GM15510 (cell line): ENCODE data around the gene ARHGAP24.

ENCODE experiments used
- POLR2A ChIP-seq: IDR thresholded peaks from 3 replicates; pipeline ENCODE4 v1.6.1; 2011; ENCODE audit warnings: borderline replicate concordance; ENCODE audit not compliant: insufficient read length; ENCODE audit errors: extremely low read depth

Gene ARHGAP24

DNA sequence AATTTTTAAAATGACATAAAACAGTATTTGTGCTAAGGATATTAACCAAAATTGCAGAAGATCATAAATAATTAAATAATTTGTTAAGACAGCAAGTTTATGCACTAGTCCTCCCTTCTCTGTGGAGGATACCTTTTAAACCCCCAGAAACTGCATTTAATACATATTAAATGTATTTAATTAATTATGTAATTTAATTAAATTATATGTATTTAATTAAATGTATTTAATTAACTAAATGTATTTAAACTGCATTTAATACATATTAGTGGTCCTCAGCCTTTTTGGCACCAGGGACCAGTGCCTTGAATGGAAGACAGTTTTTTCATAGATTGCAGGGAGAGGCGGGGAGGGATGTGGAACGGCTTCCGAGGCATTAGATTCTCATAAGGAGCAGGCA lies 404.6 kb downstream of the ARHGAP24 start:
- no peak for TF ChIP-seq POLR2A

GRCh38 chr4:85883180-85883579 lies 408.2 kb downstream of the ARHGAP24 start:
- no peak for TF ChIP-seq POLR2A

- TF ChIP-seq POLR2A = no peak
Observed at GRCh38 chr4:85884251-85884650, 409.3 kb downstream of the ARHGAP24 start.

- no peak for TF ChIP-seq POLR2A
Observed at GRCh38 chr4:85886665-85887064, 411.7 kb downstream of the ARHGAP24 start.

GRCh38 chr4:85889314-85889713 lies 414.4 kb downstream of the ARHGAP24 start:
- no peak for TF ChIP-seq POLR2A

DNA sequence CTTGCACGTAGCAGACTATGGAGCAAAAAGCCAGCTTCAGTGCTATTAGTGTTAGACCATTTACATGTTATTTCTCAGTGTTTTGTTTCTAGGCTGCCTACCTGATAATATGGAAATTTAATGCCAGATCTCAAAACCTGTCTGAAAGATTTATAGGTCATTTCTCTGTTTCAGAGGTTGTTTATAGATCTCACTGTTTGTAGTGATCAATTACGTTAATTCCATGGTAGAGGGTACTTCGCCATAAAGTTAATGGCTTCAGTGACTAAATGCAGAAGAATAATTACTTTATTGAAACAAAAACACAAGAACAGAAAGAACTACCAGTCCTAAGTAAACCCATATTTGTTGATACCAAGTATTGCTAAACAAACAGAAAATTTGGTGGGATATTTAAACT lies 420.8 kb downstream of the ARHGAP24 start:
- no peak for TF ChIP-seq POLR2A

DNA sequence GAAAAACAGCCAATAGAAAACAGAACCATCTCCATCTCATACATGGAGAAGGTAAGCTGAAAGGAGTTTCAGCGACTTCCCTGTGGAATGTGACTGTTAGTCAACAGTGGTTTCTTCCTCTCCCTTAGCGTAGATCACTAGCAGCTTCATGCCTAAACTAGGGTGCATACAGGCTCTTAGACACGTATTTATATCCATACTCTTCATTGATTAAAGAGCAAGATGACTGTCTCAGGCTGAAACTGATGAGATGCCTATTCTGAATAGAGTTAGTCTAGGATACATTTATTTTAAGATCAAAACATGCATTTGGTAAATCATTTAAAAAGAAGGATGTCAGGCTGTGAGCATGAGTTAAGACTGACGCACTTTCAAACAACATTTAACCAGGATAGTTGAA lies 423.3 kb downstream of the ARHGAP24 start:
- TF ChIP-seq POLR2A = no peak

- no peak for TF ChIP-seq POLR2A
Observed at GRCh38 chr4:85901500-85901899, 426.6 kb downstream of the ARHGAP24 start.

GRCh38 chr4:85905761-85906160 lies 430.8 kb downstream of the ARHGAP24 start:
- TF ChIP-seq POLR2A = no peak

DNA sequence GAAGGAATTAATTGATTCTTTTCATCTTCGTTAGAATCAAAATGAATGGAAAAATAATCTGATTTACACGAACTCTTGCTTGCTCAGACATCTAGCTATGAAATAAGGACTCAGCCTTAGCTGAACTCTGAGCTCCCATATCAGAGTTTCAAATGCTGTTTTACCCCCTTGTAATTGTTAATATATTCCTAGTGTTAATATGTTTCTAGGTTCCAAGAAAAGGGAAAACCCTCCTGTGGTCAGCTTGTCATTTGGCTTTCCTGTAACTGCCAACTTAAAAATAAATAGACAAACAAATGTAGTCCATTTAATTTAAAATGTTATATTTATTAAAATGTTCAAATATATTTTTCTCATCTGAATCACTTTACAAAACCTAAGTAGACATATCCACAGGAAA lies 432.1 kb downstream of the ARHGAP24 start:
- TF ChIP-seq POLR2A = no peak

GRCh38 chr4:85909851-85910250 lies 434.9 kb downstream of the ARHGAP24 start:
- TF ChIP-seq POLR2A = no peak

DNA sequence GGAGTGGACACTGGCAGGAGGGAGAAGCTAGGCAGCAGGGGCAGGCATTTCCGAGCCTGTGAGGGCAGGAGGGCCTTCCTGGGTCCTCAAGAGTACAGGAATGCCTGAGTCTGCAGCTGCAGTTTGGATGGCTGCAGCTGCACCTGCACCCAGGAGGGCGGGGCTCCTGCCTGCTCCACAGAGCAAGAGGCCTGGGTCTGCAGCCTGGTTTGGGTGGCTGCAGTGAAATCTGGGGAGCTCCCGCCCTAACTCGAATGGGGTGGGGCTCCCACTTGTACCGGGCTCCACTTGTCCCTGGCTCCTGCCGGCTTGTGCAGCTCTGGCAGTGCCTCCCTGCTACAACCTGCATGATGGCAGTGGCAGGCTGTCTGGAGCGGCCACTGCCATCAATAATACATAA lies 436.0 kb downstream of the ARHGAP24 start:
- no peak for TF ChIP-seq POLR2A

GRCh38 chr4:85913931-85914694 lies 439.2 kb downstream of the ARHGAP24 start:
- no peak for TF ChIP-seq POLR2A

DNA sequence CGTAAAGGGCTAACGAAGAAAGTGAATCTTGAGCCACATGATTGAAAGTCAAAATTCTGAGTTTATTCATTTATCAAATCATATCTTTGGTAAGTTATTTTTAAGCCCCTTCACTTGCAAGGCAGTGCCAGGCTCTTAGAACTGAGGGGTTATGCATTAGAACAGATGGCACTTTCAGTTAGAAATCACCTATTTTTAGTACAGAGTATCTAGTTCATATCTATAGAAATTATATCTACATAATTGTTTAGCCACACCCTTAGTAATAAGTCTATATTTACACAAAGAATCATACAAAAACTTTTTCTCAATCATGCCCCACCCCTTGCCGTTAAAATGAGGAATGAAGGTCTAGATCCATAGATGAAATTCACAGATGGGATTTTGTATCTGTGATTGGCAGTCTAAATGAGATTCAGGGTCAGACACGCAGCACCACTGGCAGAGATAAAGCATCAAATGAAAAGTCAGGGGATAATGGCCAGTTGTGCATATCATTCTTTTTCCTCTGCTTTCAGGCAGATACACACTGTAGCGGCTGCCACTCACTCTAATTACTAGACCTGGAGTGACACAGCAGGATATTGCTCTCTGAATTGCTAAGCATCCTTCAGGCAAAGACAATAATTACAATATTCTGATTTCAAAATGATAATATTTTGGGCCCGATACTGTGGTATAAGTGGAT lies 444.4 kb downstream of the ARHGAP24 start:
- TF ChIP-seq POLR2A = no peak

DNA sequence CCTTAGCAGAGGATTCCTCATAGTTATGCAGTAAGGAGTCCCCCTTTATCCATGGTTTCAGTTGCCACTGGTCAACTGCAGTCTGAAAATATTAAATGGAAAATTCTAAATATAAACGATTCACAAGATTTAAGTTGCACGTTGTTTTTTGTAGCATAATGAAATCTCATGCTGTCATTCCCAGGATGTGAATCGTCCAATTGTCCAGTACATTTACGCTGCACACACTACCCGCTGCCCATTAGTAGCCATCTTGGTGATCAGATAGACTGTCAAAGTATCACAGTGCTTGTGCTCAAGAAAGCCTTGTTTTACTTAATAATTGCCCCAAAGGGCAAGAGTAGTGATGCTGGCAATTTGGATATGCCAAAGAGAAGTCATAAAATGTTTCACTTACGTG lies 450.1 kb downstream of the ARHGAP24 start:
- TF ChIP-seq POLR2A = no peak
